SJCRH30 (cell line): ENCODE results near the gene R3HDM2. TPM values are rescaled to one million over a fixed set of nuclear protein-coding genes. Genes with fewer than 3 reads are reported as not detected.
A peak's percentile ranks its signal among the peaks of the same experiment; 100 is the strongest.

Experiments used
- DNase-seq, 2 experiments: peaks; one replicate each; pipeline ENCODE4 v3.0.0-alpha.2; 2015 to 2020
- H3K27ac ChIP-seq: fragments of 250-450 bp; sonication (Bioruptor Pico); 2 replicates; pipeline ENCODE4 v1.5.1; 2020; ENCODE audit warnings: mild to moderate bottlenecking, moderate library complexity
- H3K27me3 ChIP-seq: fragments of 250-450 bp; sonication (Bioruptor Pico); 2 replicates; pipeline ENCODE4 v1.5.1; 2020; ENCODE audit warnings: mild to moderate bottlenecking, moderate library complexity
- H3K36me3 ChIP-seq: fragments of 250-450 bp; sonication (Bioruptor Pico); 2 replicates; pipeline ENCODE4 v1.5.1; 2020; ENCODE audit warnings: mild to moderate bottlenecking, moderate library complexity
- H3K4me1 ChIP-seq: fragments of 250-450 bp; sonication (Bioruptor Pico); 2 replicates; pipeline ENCODE4 v1.5.1; 2020; ENCODE audit warnings: mild to moderate bottlenecking, moderate library complexity
- H3K4me3 ChIP-seq: fragments of 250-450 bp; sonication (Bioruptor Pico); 2 replicates; pipeline ENCODE4 v1.5.1; 2020; ENCODE audit warnings: mild to moderate bottlenecking, moderate library complexity
- H3K9me3 ChIP-seq: fragments of 250-450 bp; sonication (Bioruptor Pico); replicated peaks from 2 replicates; pipeline ENCODE4 v1.5.1; 2020; ENCODE audit warnings: mild to moderate bottlenecking, moderate library complexity
- total RNA-seq: library from RNA; depleted of rRNA; stranded (reverse); fragments of >200 nt; shearing (Covaris generic); gene quantifications from 2 replicates; pipeline ENCODE4 v1.2.3, GENCODE V29; 2014

R3HDM2 gene
- total RNA-seq, 1 experiment from 2014 or later = 17.0 TPM

DNA sequence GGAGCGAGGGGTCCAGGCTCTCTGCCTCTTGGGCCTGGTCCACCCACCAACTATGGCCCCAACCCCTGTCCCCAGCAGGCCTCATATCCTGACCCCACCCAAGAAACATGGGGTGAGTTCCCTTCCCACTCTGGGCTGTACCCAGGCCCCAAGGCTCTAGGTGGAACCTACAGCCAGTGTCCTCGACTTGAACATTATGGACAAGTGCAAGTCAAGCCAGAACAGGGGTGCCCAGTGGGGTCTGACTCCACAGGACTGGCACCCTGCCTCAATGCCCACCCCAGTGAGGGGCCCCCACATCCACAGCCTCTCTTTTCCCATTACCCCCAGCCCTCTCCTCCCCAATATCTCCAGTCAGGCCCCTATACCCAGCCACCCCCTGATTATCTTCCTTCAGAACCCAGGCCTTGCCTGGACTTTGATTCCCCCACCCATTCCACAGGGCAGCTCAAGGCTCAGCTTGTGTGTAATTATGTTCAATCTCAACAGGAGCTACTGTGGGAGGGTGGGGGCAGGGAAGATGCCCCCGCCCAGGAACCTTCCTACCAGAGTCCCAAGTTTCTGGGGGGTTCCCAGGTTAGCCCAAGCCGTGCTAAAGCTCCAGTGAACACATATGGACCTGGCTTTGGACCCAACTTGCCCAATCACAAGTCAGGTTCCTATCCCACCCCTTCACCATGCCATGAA lies 40.3 kb upstream of the R3HDM2 start:
- Histone ChIP-seq H3K27me3 (no peaks in the 10 kb centered on the region), H3K9me3 (no peaks in the 10 kb centered on the region), H3K4me3 (no peak overlapping the region), H3K36me3 (peaks cover 39% of the 10 kb centered on the region), H3K27ac (no peak overlapping the region), H3K4me1 (no peaks in the 10 kb centered on the region)
- DNase-seq = no peak

DNA sequence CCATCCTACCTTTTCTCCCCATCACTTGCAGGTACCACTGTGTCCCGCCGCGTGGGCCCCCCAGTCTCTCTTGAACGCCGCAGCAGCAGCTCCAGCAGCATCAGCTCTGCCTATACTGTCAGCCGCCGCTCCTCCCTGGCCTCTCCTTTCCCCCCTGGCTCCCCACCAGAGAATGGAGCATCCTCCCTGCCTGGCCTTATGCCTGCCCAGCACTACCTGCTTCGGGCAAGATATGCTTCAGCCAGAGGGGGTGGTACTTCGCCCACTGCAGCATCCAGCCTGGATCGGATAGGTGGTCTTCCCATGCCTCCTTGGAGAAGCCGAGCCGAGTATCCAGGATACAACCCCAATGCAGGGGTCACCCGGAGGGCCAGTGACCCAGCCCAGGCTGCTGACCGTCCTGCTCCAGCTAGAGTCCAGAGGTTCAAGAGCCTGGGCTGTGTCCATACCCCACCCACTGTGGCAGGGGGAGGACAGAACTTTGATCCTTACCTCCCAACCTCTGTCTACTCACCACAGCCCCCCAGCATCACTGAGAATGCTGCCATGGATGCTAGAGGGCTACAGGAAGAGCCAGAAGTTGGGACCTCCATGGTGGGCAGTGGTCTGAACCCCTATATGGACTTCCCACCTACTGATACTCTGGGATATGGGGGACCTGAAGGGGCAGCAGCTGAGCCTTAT lies 39.6 kb upstream of the R3HDM2 start:
- Histone ChIP-seq H3K27me3 (no peaks in the 10 kb centered on the region), H3K36me3 (peaks cover 44% of the 10 kb centered on the region), H3K4me3 (no peak overlapping the region), H3K27ac (no peak overlapping the region), H3K4me1 (no peaks in the 10 kb centered on the region), H3K9me3 (no peaks in the 10 kb centered on the region)
- DNase-seq = no peak

DNA sequence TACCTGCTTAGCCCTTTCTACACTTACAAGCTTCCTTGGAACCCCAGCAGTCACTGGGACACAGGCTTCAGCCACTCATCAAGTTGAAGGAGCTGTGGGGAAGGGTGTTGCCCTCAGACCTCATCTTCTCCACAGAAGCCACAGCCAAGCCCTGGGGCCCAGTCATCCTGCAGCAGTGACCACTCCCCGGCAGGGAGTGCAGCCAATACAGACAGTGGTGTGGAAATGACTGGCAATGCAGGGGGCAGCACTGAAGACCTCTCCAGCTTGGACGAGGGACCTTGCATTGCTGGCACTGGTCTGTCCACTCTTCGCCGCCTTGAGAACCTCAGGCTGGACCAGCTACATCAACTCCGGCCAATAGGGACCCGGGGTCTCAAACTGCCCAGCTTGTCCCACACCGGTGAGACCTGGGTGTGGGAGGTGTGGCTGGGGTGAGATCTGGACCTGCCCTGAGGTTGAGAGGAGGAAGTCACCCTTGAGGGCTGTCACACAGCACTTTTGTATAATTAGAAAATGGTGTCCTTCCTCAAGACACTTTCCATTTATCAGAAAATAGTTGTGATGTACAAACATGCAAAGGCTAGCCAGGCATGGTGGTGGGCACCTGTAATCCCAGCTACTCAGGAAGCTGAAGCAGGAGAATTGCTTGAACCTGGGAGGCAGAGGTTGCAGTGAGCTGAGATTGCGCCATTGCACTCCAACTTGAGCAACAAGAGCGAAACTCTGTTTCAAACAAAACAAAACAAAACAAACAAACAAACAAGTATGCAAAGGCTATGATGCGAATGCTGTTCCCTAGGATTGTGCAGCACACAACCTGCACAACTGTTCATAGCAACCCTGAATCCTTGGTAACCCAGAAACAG lies 38.7 kb upstream of the R3HDM2 start:
- Histone ChIP-seq H3K9me3 (no peaks in the 10 kb centered on the region), H3K36me3 (peaks cover 51% of the 10 kb centered on the region), H3K27ac (no peak overlapping the region), H3K27me3 (no peaks in the 10 kb centered on the region), H3K4me1 (no peaks in the 10 kb centered on the region), H3K4me3 (no peak overlapping the region)
- DNase-seq = no peak

DNA sequence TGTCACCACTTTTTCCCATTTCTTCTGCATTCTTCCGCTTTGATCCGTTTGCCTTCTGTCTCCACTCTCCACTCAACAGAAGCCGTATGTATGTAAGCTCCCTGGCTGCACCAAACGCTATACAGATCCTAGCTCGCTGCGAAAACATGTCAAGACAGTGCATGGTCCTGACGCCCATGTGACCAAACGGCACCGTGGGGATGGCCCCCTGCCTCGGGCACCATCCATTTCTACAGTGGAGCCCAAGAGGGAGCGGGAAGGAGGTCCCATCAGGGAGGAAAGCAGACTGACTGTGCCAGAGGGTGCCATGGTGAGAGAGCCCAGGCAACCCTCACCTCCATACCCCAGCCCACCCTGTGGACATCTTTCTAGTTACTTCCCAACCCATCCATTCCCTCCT lies 37.1 kb upstream of the R3HDM2 start:
- H3K27ac ChIP-seq = no peak overlapping the region
- no peak overlapping the region for H3K4me3 ChIP-seq
- DNase-seq = no peak

DNA sequence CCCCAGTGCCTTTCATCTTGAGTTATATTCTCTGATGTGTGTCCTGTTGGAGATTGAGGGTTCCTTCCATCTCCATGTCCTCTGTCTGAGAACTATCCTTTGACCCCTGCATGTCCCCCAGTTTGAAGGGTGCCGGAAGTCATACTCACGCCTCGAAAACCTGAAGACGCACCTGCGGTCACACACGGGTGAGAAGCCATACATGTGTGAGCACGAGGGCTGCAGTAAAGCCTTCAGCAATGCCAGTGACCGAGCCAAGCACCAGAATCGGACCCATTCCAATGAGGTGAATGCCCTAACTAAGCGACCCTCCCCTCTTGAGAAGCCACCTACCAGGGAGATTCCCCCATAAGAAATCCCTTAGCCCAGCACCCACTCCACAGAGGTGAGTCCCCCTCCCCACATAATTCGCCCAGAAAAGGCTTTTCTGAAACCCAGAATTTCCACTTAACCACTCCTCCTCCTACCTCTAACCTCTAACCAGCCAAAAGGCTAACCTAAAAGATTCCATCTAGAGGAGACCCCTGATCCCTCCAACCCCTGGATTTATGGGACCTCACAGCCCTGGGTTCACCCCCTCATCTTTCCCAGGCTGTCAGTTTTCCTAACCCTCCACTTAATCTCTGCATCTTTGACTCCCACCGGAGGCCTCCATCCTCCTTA lies 36.5 kb upstream of the R3HDM2 start:
- Histone ChIP-seq H3K4me1 (peaks cover 20% of the 10 kb centered on the region), H3K27ac (no peak overlapping the region), H3K4me3 (no peak overlapping the region), H3K27me3 (no peaks in the 10 kb centered on the region), H3K36me3 (peaks cover 52% of the 10 kb centered on the region), H3K9me3 (no peaks in the 10 kb centered on the region)
- DNase-seq = no peak

More for the DNA sequence above, 37.1 kb upstream of the R3HDM2 start:
- peaks cover 52% of the 10 kb centered on the region for H3K36me3 ChIP-seq
- no peaks in the 10 kb centered on the region for H3K27me3 ChIP-seq
- peaks cover 15% of the 10 kb centered on the region for H3K4me1 ChIP-seq
- no peaks in the 10 kb centered on the region for H3K9me3 ChIP-seq

DNA sequence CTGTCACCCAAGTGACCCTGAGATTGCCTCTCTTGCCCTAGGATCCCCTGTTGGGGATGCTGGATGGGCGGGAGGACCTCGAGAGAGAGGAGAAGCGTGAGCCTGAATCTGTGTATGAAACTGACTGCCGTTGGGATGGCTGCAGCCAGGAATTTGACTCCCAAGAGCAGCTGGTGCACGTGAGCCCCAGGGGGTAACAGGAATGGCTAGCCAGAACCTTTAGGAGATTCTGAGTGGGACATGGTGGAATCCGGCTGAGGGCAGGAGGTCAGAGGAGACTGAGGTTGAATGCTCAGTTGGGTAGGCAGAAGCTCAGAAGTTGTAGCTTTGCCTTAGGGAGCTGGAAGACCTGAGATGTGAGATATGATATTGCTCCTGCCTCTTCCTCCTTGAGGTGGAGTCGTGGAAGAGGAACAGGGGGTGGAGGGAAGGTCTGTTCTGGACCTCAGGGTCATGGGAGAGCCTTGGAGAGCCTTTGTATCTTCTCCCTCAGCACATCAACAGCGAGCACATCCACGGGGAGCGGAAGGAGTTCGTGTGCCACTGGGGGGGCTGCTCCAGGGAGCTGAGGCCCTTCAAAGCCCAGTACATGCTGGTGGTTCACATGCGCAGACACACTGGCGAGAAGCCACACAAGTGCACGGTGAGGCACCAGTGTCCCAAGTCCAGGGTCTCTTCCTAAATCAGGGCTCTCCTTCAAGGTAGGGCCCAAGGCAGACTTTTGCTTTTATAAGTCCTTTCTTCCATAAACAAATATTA lies 35.1 kb upstream of the R3HDM2 start:
- H3K27me3 ChIP-seq = no peaks in the 10 kb centered on the region
- no peak overlapping the region for H3K4me3 ChIP-seq
- no peak overlapping the region for H3K27ac ChIP-seq
- H3K9me3 ChIP-seq = no peaks in the 10 kb centered on the region
- H3K4me1 ChIP-seq = peaks cover 20% of the 10 kb centered on the region
- DNase-seq = peak in 1 of 2 experiments; percentile 73
- H3K36me3 ChIP-seq = peaks cover 51% of the 10 kb centered on the region

DNA sequence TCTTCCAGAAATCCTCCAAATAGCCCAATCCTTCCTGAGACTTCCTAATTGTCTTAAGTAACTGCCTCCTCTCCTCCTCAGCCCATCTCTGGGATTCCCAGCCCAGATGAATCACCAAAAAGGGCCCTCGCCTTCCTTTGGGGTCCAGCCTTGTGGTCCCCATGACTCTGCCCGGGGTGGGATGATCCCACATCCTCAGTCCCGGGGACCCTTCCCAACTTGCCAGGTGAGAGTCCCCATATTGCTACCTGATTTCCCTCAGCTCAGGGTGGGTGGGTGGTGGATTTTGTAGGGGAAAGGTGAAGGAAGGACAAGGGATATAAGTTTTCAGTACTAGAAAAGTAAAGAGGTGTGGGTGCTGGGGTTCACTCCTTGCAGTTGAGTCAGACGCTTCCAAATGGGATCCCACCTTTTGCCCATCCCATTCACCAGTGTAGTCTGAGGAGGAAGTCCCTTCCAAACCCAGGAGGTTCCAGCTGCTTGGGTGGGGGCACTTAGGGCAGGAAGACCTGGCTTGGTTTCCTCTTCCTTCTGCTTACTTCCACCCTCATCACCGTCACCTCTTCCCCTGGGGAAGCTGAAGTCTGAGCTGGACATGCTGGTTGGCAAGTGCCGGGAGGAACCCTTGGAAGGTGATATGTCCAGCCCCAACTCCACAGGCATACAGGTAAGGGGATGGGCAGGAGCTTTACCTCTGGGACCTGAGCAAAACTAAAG lies 34.3 kb upstream of the R3HDM2 start:
- no peak for DNase-seq
- Histone ChIP-seq H3K4me3 (no peak overlapping the region), H3K36me3 (peaks cover 44% of the 10 kb centered on the region)

DNA sequence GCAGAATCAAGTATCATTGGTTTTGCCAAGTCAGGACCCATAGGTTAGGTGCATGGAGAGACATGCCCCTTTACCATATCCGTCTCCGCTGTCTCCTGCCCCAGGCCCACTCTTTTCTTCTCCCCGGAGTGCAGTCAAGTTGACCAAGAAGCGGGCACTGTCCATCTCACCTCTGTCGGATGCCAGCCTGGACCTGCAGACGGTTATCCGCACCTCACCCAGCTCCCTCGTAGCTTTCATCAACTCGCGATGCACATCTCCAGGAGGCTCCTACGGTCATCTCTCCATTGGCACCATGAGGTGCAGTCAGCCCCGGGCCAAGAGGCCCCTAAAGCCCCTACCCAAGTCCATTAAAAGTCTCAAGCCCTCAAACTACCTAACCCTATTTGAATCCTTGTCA lies 33.7 kb upstream of the R3HDM2 start:
- Histone ChIP-seq H3K27ac (no peak overlapping the region), H3K4me3 (no peak overlapping the region), H3K27me3 (no peaks in the 10 kb centered on the region), H3K36me3 (peaks cover 38% of the 10 kb centered on the region), H3K9me3 (no peaks in the 10 kb centered on the region), H3K4me1 (peaks cover 20% of the 10 kb centered on the region)
- DNase-seq = no peak

More for the DNA sequence above, 34.3 kb upstream of the R3HDM2 start:
- Histone ChIP-seq H3K9me3 (no peaks in the 10 kb centered on the region), H3K27ac (no peak overlapping the region), H3K27me3 (no peaks in the 10 kb centered on the region), H3K4me1 (peaks cover 20% of the 10 kb centered on the region)

DNA sequence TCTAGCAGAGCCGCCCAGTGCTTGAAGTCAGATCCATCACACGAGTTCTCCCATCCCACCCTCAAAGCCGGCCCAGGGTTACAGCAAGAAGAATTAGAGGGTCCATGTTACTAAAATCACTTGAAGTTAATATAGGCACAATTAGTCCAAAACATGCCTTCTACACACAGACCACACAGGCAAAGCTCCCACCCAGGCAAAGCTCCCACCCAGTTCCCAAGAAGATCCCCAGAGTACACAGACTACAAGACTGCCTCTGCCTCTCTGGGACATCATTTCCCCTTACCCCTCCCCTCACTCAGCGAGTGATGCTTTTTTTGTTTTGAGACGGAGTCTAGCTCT lies 32.0 kb upstream of the R3HDM2 start:
- Histone ChIP-seq H3K4me3 (peak overlapping the region; percentile 87), H3K9me3 (no peaks in the 10 kb centered on the region), H3K4me1 (peaks cover 28% of the 10 kb centered on the region), H3K27ac (peak overlapping the region; percentile 95; the same call in 1 of the 2 replicates), H3K36me3 (peaks cover 29% of the 10 kb centered on the region), H3K27me3 (no peaks in the 10 kb centered on the region)
- no peak for DNase-seq

DNA sequence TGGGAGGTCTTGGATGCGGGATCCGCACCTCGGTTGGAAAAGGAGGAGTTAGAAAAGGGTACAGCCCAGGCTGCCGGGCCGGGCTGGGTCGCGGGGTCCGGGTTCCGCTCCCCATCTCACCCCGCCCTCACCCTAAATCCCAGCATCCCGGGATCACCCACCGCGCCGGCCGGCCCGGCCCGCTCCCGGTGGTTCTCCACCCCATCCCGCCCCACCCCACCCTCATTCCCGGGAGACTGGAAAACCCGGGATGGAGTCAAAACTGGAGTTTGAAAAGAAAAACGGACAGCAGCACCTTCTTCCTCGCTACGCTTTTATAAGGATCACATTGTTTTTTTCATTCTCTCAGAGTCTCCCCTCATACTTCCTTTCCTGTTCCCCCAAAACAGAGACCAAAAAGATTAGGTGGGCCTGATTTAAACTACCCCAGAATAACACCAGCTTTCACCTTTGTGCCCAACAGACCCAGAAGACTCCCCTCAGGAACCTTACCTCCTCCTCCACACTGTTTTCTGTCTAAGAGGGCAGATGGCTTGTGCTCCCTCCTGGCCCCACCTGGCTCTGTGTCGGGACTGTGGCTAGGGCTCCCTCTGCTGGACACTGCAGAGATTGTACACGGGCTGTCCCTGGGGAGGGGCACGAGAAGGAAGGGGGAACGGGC lies 31.5 kb upstream of the R3HDM2 start:
- DNase-seq = peak; percentile 100
- H3K4me1 ChIP-seq = peaks cover 32% of the 10 kb centered on the region
- peak overlapping the region; percentile 87 for H3K4me3 ChIP-seq
- peaks cover 24% of the 10 kb centered on the region for H3K36me3 ChIP-seq
- H3K9me3 ChIP-seq = no peaks in the 10 kb centered on the region
- H3K27ac ChIP-seq = peak overlapping the region; percentile 95
- no peaks in the 10 kb centered on the region for H3K27me3 ChIP-seq

DNA sequence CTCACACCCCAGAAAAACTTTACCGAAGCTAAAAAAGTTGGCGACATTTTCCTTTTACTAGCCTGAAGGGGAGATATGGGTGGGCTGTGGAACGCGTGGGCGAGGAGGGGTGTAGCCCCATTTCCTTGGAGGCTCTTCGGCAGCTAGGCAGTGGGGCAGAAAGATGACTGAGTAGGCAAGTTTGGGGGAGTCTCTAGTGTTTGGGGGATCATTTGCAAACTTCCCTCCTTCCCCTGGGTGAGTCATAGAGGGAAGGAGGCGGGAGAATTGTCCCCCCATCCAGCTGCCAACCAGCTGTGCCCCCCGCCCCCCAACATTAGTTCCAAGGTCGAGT lies 31.0 kb upstream of the R3HDM2 start:
- peaks cover 32% of the 10 kb centered on the region for H3K4me1 ChIP-seq
- H3K27ac ChIP-seq = peak overlapping the region; percentile 95
- H3K4me3 ChIP-seq = peak overlapping the region; percentile 87
- DNase-seq = no peak
- no peaks in the 10 kb centered on the region for H3K9me3 ChIP-seq
- no peaks in the 10 kb centered on the region for H3K27me3 ChIP-seq
- peaks cover 19% of the 10 kb centered on the region for H3K36me3 ChIP-seq

DNA sequence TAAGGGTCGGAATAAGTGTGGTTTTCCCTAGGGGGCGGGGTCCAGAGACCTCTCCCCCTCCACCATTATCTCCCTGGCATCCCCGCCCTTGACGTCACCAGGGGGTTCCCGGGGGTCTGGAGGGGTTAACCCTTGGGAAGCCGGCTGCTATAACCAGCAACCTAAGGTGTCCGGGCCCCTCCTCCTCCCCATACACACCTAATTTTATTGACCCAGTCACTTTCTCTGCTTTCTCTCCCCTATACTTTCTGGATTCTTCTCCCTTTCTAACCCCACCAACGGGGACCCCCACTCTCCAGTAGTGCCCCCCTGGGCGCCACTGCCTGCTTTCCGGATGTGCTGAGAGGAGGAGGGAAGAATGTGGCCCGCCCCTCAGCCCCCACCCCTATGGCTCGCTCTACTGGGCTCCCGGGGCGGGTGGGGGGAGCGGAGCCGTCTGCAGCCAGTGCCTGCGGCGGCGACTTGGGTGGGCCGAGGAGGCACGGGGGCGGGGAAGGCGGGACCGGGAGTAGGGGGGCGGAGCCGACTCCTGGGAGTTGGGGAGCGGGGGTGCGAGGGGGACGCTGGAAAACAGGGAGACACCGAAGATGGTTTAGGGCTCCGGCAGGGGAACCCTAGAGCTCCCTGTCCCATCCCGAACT lies 30.6 kb upstream of the R3HDM2 start:
- no peaks in the 10 kb centered on the region for H3K9me3 ChIP-seq

DNA sequence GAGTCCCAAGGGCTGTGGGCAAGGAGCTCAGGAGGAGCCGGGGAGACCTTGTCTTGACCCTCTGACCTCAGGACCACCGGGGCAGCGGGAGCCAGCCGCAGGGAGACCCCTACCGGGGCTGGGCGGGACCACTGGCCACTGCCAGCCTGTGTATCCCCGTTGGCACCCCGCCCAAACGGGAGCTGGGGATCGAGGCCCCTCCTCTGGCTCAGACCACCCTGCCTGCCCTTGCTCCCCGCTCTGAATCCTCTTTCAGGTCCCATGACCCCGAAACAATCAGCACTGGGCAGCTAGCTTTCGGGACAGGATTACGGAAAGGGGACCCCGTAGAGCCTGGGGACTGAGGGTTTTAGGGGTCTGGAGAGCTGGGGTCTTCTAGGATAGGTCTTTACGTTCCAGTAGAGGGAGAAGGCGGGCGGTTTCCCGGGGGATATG lies 30.0 kb upstream of the R3HDM2 start:
- Histone ChIP-seq H3K9me3 (no peaks in the 10 kb centered on the region), H3K4me1 (peaks cover 42% of the 10 kb centered on the region), H3K27me3 (no peaks in the 10 kb centered on the region), H3K4me3 (peak overlapping the region; percentile 87), H3K36me3 (peaks cover 11% of the 10 kb centered on the region), H3K27ac (peak overlapping the region; percentile 95)
- peak; percentile 100 for DNase-seq

More for the DNA sequence above, 30.6 kb upstream of the R3HDM2 start:
- H3K4me1 ChIP-seq = peaks cover 37% of the 10 kb centered on the region
- H3K27ac ChIP-seq = peak overlapping the region; percentile 95
- H3K36me3 ChIP-seq = peaks cover 17% of the 10 kb centered on the region
- DNase-seq = peak; percentile 100
- H3K4me3 ChIP-seq = peak overlapping the region; percentile 87
- no peaks in the 10 kb centered on the region for H3K27me3 ChIP-seq
